CD4-positive, alpha-beta T cell treated with Interleukin-15 for 4 hours (primary cell): ENCODE data around the gene RBM14.
"Not testable (repeated sequence)": the region's sequence is repeated elsewhere in the genome, so short reads cannot be mapped to it uniquely, and the experiment has no call there.

Source experiments
- DNase-seq: peaks from one replicate; pipeline ENCODE4 v3.0.0-alpha.2; 2020; ENCODE audit warnings: low spot score

The RBM14 gene

GRCh38 chr11:66616379-66617154 lies at the start of gene RBM14:
Gene RBM14 (plus strand): TSS chr11:66616630. CDS start chr11:66616721, 91 bp downstream.
- DNase-seq, result peak; percentile 99

GRCh38 chr11:66567787-66568123 lies 48.7 kb upstream of the RBM14 start:
- no peak for DNase-seq

GRCh38 chr11:66568124-66568916 lies 48.1 kb upstream of the RBM14 start, which contains the start of gene CTSF:
Gene CTSF (minus strand): TSS chr11:66568606. CDS start chr11:66568486, 120 bp downstream.
- DNase-seq, result peak; percentile 66

- DNase-seq, result no peak
Observed at GRCh38 chr11:66569076-66569475, 47.4 kb upstream of the RBM14 start.

- no peak for DNase-seq
Observed at GRCh38 chr11:66570079-66570849, 46.2 kb upstream of the RBM14 start.

GRCh38 chr11:66570850-66571180 lies 45.6 kb upstream of the RBM14 start:
- no peak for DNase-seq

GRCh38 chr11:66579017-66579606 lies 37.3 kb upstream of the RBM14 start:
- DNase-seq, result peak; percentile 69

- DNase-seq, result no peak
Observed at GRCh38 chr11:66580803-66581202, 35.6 kb upstream of the RBM14 start.

GRCh38 chr11:66581261-66581660 lies 35.2 kb upstream of the RBM14 start:
- DNase-seq, result no peak

GRCh38 chr11:66582565-66583147 lies 33.8 kb upstream of the RBM14 start:
- not testable (repeated sequence) for DNase-seq

GRCh38 chr11:66585447-66585846 lies 31.0 kb upstream of the RBM14 start:
- not testable (repeated sequence) for DNase-seq

- no peak for DNase-seq
Observed at GRCh38 chr11:66586136-66586535, 30.3 kb upstream of the RBM14 start.

GRCh38 chr11:66589315-66589714 lies 27.1 kb upstream of the RBM14 start:
- DNase-seq, result not testable (repeated sequence)

GRCh38 chr11:66589996-66590675 lies 26.3 kb upstream of the RBM14 start:
- DNase-seq, result no peak

GRCh38 chr11:66591175-66591574 lies 25.3 kb upstream of the RBM14 start:
- DNase-seq, result no peak

- peak; percentile 99 for DNase-seq
Observed at GRCh38 chr11:66592457-66593302, 23.8 kb upstream of the RBM14 start, which contains the start of the genes CCDC87 and CCS. Gene CCDC87 (minus strand): TSS chr11:66593063. CDS start chr11:66593015, 48 bp downstream. Gene CCS (plus strand): TSS chr11:66593185. CDS start chr11:66593262, 77 bp downstream.

GRCh38 chr11:66593303-66593635 lies 23.2 kb upstream of the RBM14 start:
- no peak for DNase-seq

- no peak for DNase-seq
Observed at GRCh38 chr11:66593650-66594049, 22.8 kb upstream of the RBM14 start.

- no peak for DNase-seq
Observed at GRCh38 chr11:66595245-66595904, 21.1 kb upstream of the RBM14 start.

GRCh38 chr11:66598993-66599392 lies 17.4 kb upstream of the RBM14 start:
- no peak for DNase-seq
